ENCODE measurements around the gene SLC2A13. TPM values are rescaled to one million over a fixed set of nuclear protein-coding genes. Genes with fewer than 3 reads are reported as not detected.

Gene SLC2A13
- total RNA-seq, 1 experiment from 2014 or later: 12.1 TPM

DNA sequence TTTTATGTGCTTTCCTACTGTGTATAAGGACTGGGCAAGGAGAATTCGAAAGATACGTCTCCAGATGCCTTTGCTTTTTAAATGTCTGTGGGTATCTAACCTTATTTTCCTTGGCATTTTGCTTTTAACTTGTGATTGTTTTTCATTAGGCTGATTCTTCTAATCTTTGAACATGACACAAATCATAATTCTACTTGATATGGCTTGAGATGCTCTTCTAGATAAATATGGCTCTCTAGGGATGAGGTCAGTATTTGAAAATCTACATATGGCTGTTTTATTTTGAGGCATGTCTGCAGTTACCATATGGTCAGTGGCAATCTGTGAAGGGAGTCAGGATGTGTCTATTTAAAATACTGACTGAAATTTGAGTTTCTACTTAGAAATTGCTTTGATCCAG, 139.2 kb downstream of the SLC2A13 start:
- intact Hi-C loops (cut with micrococcal nuclease; ENCODE audit: unreplicated experiment): no loop called here
- POLR2A ChIA-PET: interaction anchor here (0.6 kb wide), 1 partner anchor 76 kb away, joined by 3 read pairs; no protein-coding TSS in a partner anchor

GRCh38 chr12:39966256-39966655, 139.6 kb downstream of the SLC2A13 start:
- Histone ChIP-seq H3K4me1 (ENCODE audit: control insufficient read depth, insufficient read depth, low read length) (no peaks in the 10 kb centered on the region), H3K9me3 (ENCODE audit: control insufficient read depth, insufficient read depth, low read depth, low read length) (peaks cover 2% of the 10 kb centered on the region; the same call in 1 of the 2 replicates), H3K27ac (ENCODE audit: low read length) (no peak overlapping the region), H3K36me3 (ENCODE audit: control insufficient read depth, insufficient read depth, low read length) (no peaks in the 10 kb centered on the region), H3K27me3 (ENCODE audit: control insufficient read depth, insufficient read depth, low read length) (no peaks in the 10 kb centered on the region), H3K4me3 (ENCODE audit: low read depth in 2 of 2, low read length in 2 of 2) (no peak overlapping the region)
- in situ Hi-C loops (cut with HindIII; ENCODE audit: low pct_unique_long_range_greater_than_20kb, low sequenced_read_pairs): no loop called here
- ATAC-seq (no peak), DNase-seq (ENCODE audit: low read depth, low spot score) (no peak)
- BruUV-seq (replicated peaks): no TSS peak
- intact Hi-C loops (cut with micrococcal nuclease; ENCODE audit: unreplicated experiment): no loop called here
- TF ChIP-seq REST (IDR thresholded peaks at IDR 0.05; ENCODE audit: insufficient read depth in 1 of 2, low read depth in 2 of 2, low read length in 1 of 2) (no peak), POLR2AphosphoS5 (IDR thresholded peaks at IDR 0.05; ENCODE audit: low read depth, low read length) (no peak), TCF7L2 (IDR thresholded peaks at IDR 0.05; ENCODE audit: low read depth, low read length) (no peak), CTCF (IDR thresholded peaks at IDR 0.05) (no peak), SIN3A (IDR thresholded peaks at IDR 0.05; ENCODE audit: borderline replicate concordance, insufficient read depth, low read depth, low read length) (no peak)
- CTCF ChIA-PET: no interaction called here
- POLR2A ChIA-PET: interaction anchor here (0.6 kb wide), 1 partner anchor 76 kb away, joined by 3 read pairs; no protein-coding TSS in a partner anchor

More for the DNA sequence above, 139.2 kb downstream of the SLC2A13 start:
- BruUV-seq (replicated peaks): no TSS peak
- CTCF ChIA-PET: no interaction called here
- Histone ChIP-seq H3K36me3 (ENCODE audit: control insufficient read depth, insufficient read depth, low read length) (no peaks in the 10 kb centered on the region), H3K9me3 (ENCODE audit: control insufficient read depth, insufficient read depth, low read depth, low read length) (peaks cover 2% of the 10 kb centered on the region; the same call in 1 of the 2 replicates), H3K27me3 (ENCODE audit: control insufficient read depth, insufficient read depth, low read length) (no peaks in the 10 kb centered on the region), H3K4me1 (ENCODE audit: control insufficient read depth, insufficient read depth, low read length) (no peaks in the 10 kb centered on the region), H3K4me3 (ENCODE audit: low read depth in 2 of 2, low read length in 2 of 2) (no peak overlapping the region), H3K27ac (ENCODE audit: low read length) (no peak overlapping the region)
- TF ChIP-seq SIN3A (IDR thresholded peaks at IDR 0.05; ENCODE audit: borderline replicate concordance, insufficient read depth, low read depth, low read length): no peak
- no peak for TF ChIP-seq REST (IDR thresholded peaks at IDR 0.05; ENCODE audit: insufficient read depth in 1 of 2, low read depth in 2 of 2, low read length in 1 of 2)
- TF ChIP-seq CTCF (IDR thresholded peaks at IDR 0.05): no peak
- no peak for TF ChIP-seq POLR2AphosphoS5 (IDR thresholded peaks at IDR 0.05; ENCODE audit: low read depth, low read length)
- TF ChIP-seq TCF7L2 (IDR thresholded peaks at IDR 0.05; ENCODE audit: low read depth, low read length): no peak
- DNase-seq (ENCODE audit: low read depth, low spot score) (no peak), ATAC-seq (no peak)
- in situ Hi-C loops (cut with HindIII; ENCODE audit: low pct_unique_long_range_greater_than_20kb, low sequenced_read_pairs): no loop called here
